ENCODE measurements around the gene MYH6. TPM values are rescaled to one million over a fixed set of nuclear protein-coding genes. Genes with fewer than 3 reads are reported as not detected.

Gene MYH6
- total and polyA plus RNA-seq, 4 donors, result 0.67 to 11.5 TPM; not detected in 2

GRCh38 chr14:23409966-23410635, 2.0 kb upstream of the MYH6 start:
- ATAC-seq (ENCODE audit: low FRiP score), result no peak
- no peaks in the 10 kb centered on the region for H3K4me1 ChIP-seq (ENCODE audit: control insufficient read depth in 1 of 2, insufficient read depth in 2 of 2, low read length in 2 of 2)
- no peaks in the 10 kb centered on the region for H3K36me3 ChIP-seq (ENCODE audit: control insufficient read depth in 1 of 2, insufficient read depth in 2 of 2, low read length in 1 of 2)
- H3K27me3 ChIP-seq (ENCODE audit: control insufficient read depth in 1 of 2, insufficient read depth in 2 of 2, low read length in 1 of 2), result no peaks in the 10 kb centered on the region
- no peak for DNase-seq
- WGBS, 2 donors, result 82 to 86% methylated on average over 13 to 14 of the region's 14 CpGs
- intact Hi-C loops (cut with DNase I), result no loop called here
- no peaks in the 10 kb centered on the region for H3K9me3 ChIP-seq (ENCODE audit: control insufficient read depth, low read length)
- no peak overlapping the region for H3K27ac ChIP-seq (ENCODE audit: low read depth in 1 of 2, low read length in 2 of 2)
- no peak overlapping the region for H3K4me3 ChIP-seq (ENCODE audit: low read length in 2 of 2)

- DNase-seq (no peak), ATAC-seq (ENCODE audit: low FRiP score) (no peak)
- H3K27ac ChIP-seq (ENCODE audit: low read depth in 1 of 2, low read length in 2 of 2), result no peak overlapping the region
- no peaks in the 10 kb centered on the region for H3K36me3 ChIP-seq (ENCODE audit: control insufficient read depth in 1 of 2, insufficient read depth in 2 of 2, low read length in 1 of 2)
- no peak overlapping the region for H3K4me3 ChIP-seq (ENCODE audit: low read length in 2 of 2)
- H3K27me3 ChIP-seq (ENCODE audit: control insufficient read depth in 1 of 2, insufficient read depth in 2 of 2, low read length in 1 of 2), result no peaks in the 10 kb centered on the region
- H3K9me3 ChIP-seq (ENCODE audit: control insufficient read depth, low read length), result no peaks in the 10 kb centered on the region
- H3K4me1 ChIP-seq (ENCODE audit: control insufficient read depth in 1 of 2, insufficient read depth in 2 of 2, low read length in 2 of 2), result no peaks in the 10 kb centered on the region
- intact Hi-C loops (cut with DNase I), result no loop called here
- 77 to 88% methylated on average over 2 of the region's 2 CpGs for WGBS, 2 donors
Measured at GRCh38 chr14:23409475-23409874, 1.4 kb upstream of the MYH6 start.

GRCh38 chr14:23408307-23408630, 196 bp upstream of the MYH6 start:
- Histone ChIP-seq H3K4me3 (ENCODE audit: low read length in 2 of 2) (no peak overlapping the region), H3K27ac (ENCODE audit: low read depth in 1 of 2, low read length in 2 of 2) (no peak overlapping the region), H3K4me1 (ENCODE audit: control insufficient read depth in 1 of 2, insufficient read depth in 2 of 2, low read length in 2 of 2) (no peaks in the 10 kb centered on the region), H3K9me3 (ENCODE audit: control insufficient read depth, low read length) (no peaks in the 10 kb centered on the region), H3K27me3 (ENCODE audit: control insufficient read depth in 1 of 2, insufficient read depth in 2 of 2, low read length in 1 of 2) (no peaks in the 10 kb centered on the region), H3K36me3 (ENCODE audit: control insufficient read depth in 1 of 2, insufficient read depth in 2 of 2, low read length in 1 of 2) (no peaks in the 10 kb centered on the region)
- intact Hi-C loops (cut with DNase I), result no loop called here
- ATAC-seq (ENCODE audit: low FRiP score) (no peak), DNase-seq (no peak)
- 51 to 57% methylated on average over 5 of the region's 5 CpGs for WGBS, 2 donors

- ATAC-seq (ENCODE audit: low FRiP score), result no peak
- Histone ChIP-seq H3K4me3 (ENCODE audit: low read length in 2 of 2) (no peak overlapping the region), H3K4me1 (ENCODE audit: control insufficient read depth in 1 of 2, insufficient read depth in 2 of 2, low read length in 2 of 2) (no peaks in the 10 kb centered on the region), H3K27ac (ENCODE audit: low read depth in 1 of 2, low read length in 2 of 2) (no peak overlapping the region), H3K36me3 (ENCODE audit: control insufficient read depth in 1 of 2, insufficient read depth in 2 of 2, low read length in 1 of 2) (no peaks in the 10 kb centered on the region), H3K27me3 (ENCODE audit: control insufficient read depth in 1 of 2, insufficient read depth in 2 of 2, low read length in 1 of 2) (no peaks in the 10 kb centered on the region), H3K9me3 (ENCODE audit: control insufficient read depth, low read length) (no peaks in the 10 kb centered on the region)
- intact Hi-C loops (cut with DNase I), result no loop called here
- WGBS, 2 donors, result 84 to 88% methylated on average over 15 of the region's 15 CpGs
- peak in 1 of 2 donors; percentile 12 for DNase-seq
Measured at GRCh38 chr14:23406725-23407355, 1.2 kb downstream of the MYH6 start.

GRCh38 chr14:23406244-23406643, 1.8 kb downstream of the MYH6 start:
- DNase-seq (no peak), ATAC-seq (ENCODE audit: low FRiP score) (no peak)
- Histone ChIP-seq H3K4me3 (ENCODE audit: low read length in 2 of 2) (no peak overlapping the region), H3K27me3 (ENCODE audit: control insufficient read depth in 1 of 2, insufficient read depth in 2 of 2, low read length in 1 of 2) (no peaks in the 10 kb centered on the region), H3K27ac (ENCODE audit: low read depth in 1 of 2, low read length in 2 of 2) (no peak overlapping the region), H3K36me3 (ENCODE audit: control insufficient read depth in 1 of 2, insufficient read depth in 2 of 2, low read length in 1 of 2) (no peaks in the 10 kb centered on the region), H3K9me3 (ENCODE audit: control insufficient read depth, low read length) (no peaks in the 10 kb centered on the region), H3K4me1 (ENCODE audit: control insufficient read depth in 1 of 2, insufficient read depth in 2 of 2, low read length in 2 of 2) (no peaks in the 10 kb centered on the region)
- WGBS, 2 donors, result 20 to 25% methylated on average over 4 of the region's 4 CpGs
- intact Hi-C loops (cut with DNase I), result no loop called here

- Histone ChIP-seq H3K9me3 (ENCODE audit: control insufficient read depth, low read length) (no peaks in the 10 kb centered on the region), H3K27me3 (ENCODE audit: control insufficient read depth in 1 of 2, insufficient read depth in 2 of 2, low read length in 1 of 2) (no peaks in the 10 kb centered on the region), H3K27ac (ENCODE audit: low read depth in 1 of 2, low read length in 2 of 2) (no peak overlapping the region), H3K36me3 (ENCODE audit: control insufficient read depth in 1 of 2, insufficient read depth in 2 of 2, low read length in 1 of 2) (no peaks in the 10 kb centered on the region), H3K4me1 (ENCODE audit: control insufficient read depth in 1 of 2, insufficient read depth in 2 of 2, low read length in 2 of 2) (no peaks in the 10 kb centered on the region), H3K4me3 (ENCODE audit: low read length in 2 of 2) (no peak overlapping the region)
- DNase-seq, result no peak
- intact Hi-C loops (cut with DNase I), result no loop called here
- no peak for ATAC-seq (ENCODE audit: low FRiP score)
- 82 to 86% methylated on average over 13 of the region's 13 CpGs for WGBS, 2 donors
Measured at GRCh38 chr14:23405516-23406025, 2.5 kb downstream of the MYH6 start.

- intact Hi-C loops (cut with DNase I), result no loop called here
- Histone ChIP-seq H3K27ac (ENCODE audit: low read depth in 1 of 2, low read length in 2 of 2) (no peak overlapping the region), H3K9me3 (ENCODE audit: control insufficient read depth, low read length) (no peaks in the 10 kb centered on the region), H3K27me3 (ENCODE audit: control insufficient read depth in 1 of 2, insufficient read depth in 2 of 2, low read length in 1 of 2) (no peaks in the 10 kb centered on the region), H3K36me3 (ENCODE audit: control insufficient read depth in 1 of 2, insufficient read depth in 2 of 2, low read length in 1 of 2) (no peaks in the 10 kb centered on the region), H3K4me3 (ENCODE audit: low read length in 2 of 2) (no peak overlapping the region), H3K4me1 (ENCODE audit: control insufficient read depth in 1 of 2, insufficient read depth in 2 of 2, low read length in 2 of 2) (no peaks in the 10 kb centered on the region)
- DNase-seq (no peak), ATAC-seq (ENCODE audit: low FRiP score) (no peak)
- 78 to 80% methylated on average over 10 of the region's 10 CpGs for WGBS, 2 donors
Measured at GRCh38 chr14:23405096-23405495, 3.0 kb downstream of the MYH6 start.

GRCh38 chr14:23404331-23404900, 3.7 kb downstream of the MYH6 start:
- H3K36me3 ChIP-seq (ENCODE audit: control insufficient read depth in 1 of 2, insufficient read depth in 2 of 2, low read length in 1 of 2), result no peaks in the 10 kb centered on the region
- no peaks in the 10 kb centered on the region for H3K4me1 ChIP-seq (ENCODE audit: control insufficient read depth in 1 of 2, insufficient read depth in 2 of 2, low read length in 2 of 2)
- intact Hi-C loops (cut with DNase I), result no loop called here
- H3K27ac ChIP-seq (ENCODE audit: low read depth in 1 of 2, low read length in 2 of 2), result no peak overlapping the region
- no peaks in the 10 kb centered on the region for H3K27me3 ChIP-seq (ENCODE audit: control insufficient read depth in 1 of 2, insufficient read depth in 2 of 2, low read length in 1 of 2)
- DNase-seq (no peak), ATAC-seq (ENCODE audit: low FRiP score) (no peak)
- no peak overlapping the region for H3K4me3 ChIP-seq (ENCODE audit: low read length in 2 of 2)
- 81 to 85% methylated on average over 14 of the region's 14 CpGs for WGBS, 2 donors
- no peaks in the 10 kb centered on the region for H3K9me3 ChIP-seq (ENCODE audit: control insufficient read depth, low read length)

- DNase-seq (no peak), ATAC-seq (ENCODE audit: low FRiP score) (no peak)
- Histone ChIP-seq H3K4me1 (ENCODE audit: control insufficient read depth in 1 of 2, insufficient read depth in 2 of 2, low read length in 2 of 2) (no peaks in the 10 kb centered on the region), H3K4me3 (ENCODE audit: low read length in 2 of 2) (no peak overlapping the region), H3K27ac (ENCODE audit: low read depth in 1 of 2, low read length in 2 of 2) (no peak overlapping the region), H3K9me3 (ENCODE audit: control insufficient read depth, low read length) (no peaks in the 10 kb centered on the region), H3K27me3 (ENCODE audit: control insufficient read depth in 1 of 2, insufficient read depth in 2 of 2, low read length in 1 of 2) (no peaks in the 10 kb centered on the region), H3K36me3 (ENCODE audit: control insufficient read depth in 1 of 2, insufficient read depth in 2 of 2, low read length in 1 of 2) (no peaks in the 10 kb centered on the region)
- intact Hi-C loops (cut with DNase I), result no loop called here
- WGBS, 2 donors, result 70 to 74% methylated on average over 4 of the region's 4 CpGs
Measured at GRCh38 chr14:23403908-23404307, 4.2 kb downstream of the MYH6 start.

Measured in aorta (tissue), 5 donors.